Loucy (cell line): ENCODE measurements around the gene RGL3.

ENCODE experiments used
- H2AFZ ChIP-seq: fragments of 200-600 bp; sonication (generic); 2 replicates; pipeline ENCODE4 v1.6.0; 2016; ENCODE audit warnings: antibody characterized with exemption, mild to moderate bottlenecking, low read length, moderate library complexity
- H3F3A ChIP-seq: fragments of 200-600 bp; 2 replicates; pipeline ENCODE4 v1.6.0; 2016; ENCODE audit warnings: antibody characterized with exemption, low read depth, mild to moderate bottlenecking
- H3K27me3 ChIP-seq: fragments of 200-600 bp; sonication (generic); 2 replicates; pipeline ENCODE4 v1.6.1; 2014; ENCODE audit warnings: low read length, mild to moderate bottlenecking; ENCODE audit not compliant: insufficient read depth, poor library complexity, severe bottlenecking
- H3K36me3 ChIP-seq: fragments of 200-600 bp; sonication (generic); 2 replicates; pipeline ENCODE4 v1.6.1; 2016; ENCODE audit warnings: low read length; ENCODE audit not compliant: insufficient read depth
- H3K4me1 ChIP-seq: fragments of 200-600 bp; sonication (generic); 2 replicates; pipeline ENCODE4 v1.5.1; 2014; ENCODE audit warnings: low read length, mild to moderate bottlenecking; ENCODE audit not compliant: insufficient read depth, poor library complexity, severe bottlenecking
- H3K4me2 ChIP-seq: fragments of 200-600 bp; sonication (generic); 2 replicates; pipeline ENCODE4 v1.6.0; 2014; ENCODE audit warnings: antibody characterized with exemption, low read length, low read depth, mild to moderate bottlenecking; ENCODE audit not compliant: poor library complexity, severe bottlenecking
- H3K4me3 ChIP-seq: fragments of 200-600 bp; sonication (generic); 2 replicates; pipeline ENCODE4 v1.5.1; 2014; ENCODE audit warnings: low read length, mild to moderate bottlenecking, mixed read lengths; ENCODE audit not compliant: poor library complexity, severe bottlenecking
- H3K79me2 ChIP-seq: fragments of 200-600 bp; sonication (generic); 2 replicates; pipeline ENCODE4 v1.6.1; 2014; ENCODE audit warnings: low read length; ENCODE audit not compliant: insufficient read depth
- H3K9ac ChIP-seq: fragments of 200-600 bp; sonication (generic); 2 replicates; pipeline ENCODE4 v1.6.0; 2014; ENCODE audit warnings: mild to moderate bottlenecking, low read depth, low read length, moderate library complexity; ENCODE audit not compliant: poor library complexity, severe bottlenecking
- H3K9me2 ChIP-seq: fragments of 200-600 bp; sonication (generic); replicated peaks from 2 replicates; pipeline ENCODE4 v1.6.1; 2016; ENCODE audit warnings: low read depth, low read length, mixed read lengths
- H3K9me3 ChIP-seq: fragments of 200-600 bp; sonication (generic); 2 replicates; pipeline ENCODE4 v1.6.1; 2014; ENCODE audit warnings: mild to moderate bottlenecking, antibody characterized with exemption, low read length, low read depth; ENCODE audit not compliant: insufficient read depth
- H4K20me1 ChIP-seq: fragments of 200-600 bp; sonication (generic); 2 replicates; pipeline ENCODE4 v1.6.0; 2014; ENCODE audit warnings: antibody characterized with exemption, low read length, mild to moderate bottlenecking; ENCODE audit not compliant: insufficient read depth, poor library complexity, severe bottlenecking
- CTCF ChIP-seq: fragments of 200-600 bp; sonication (generic); conservative IDR thresholded peaks from 2 replicates; pipeline ENCODE4 v1.5.1; 2014; ENCODE audit warnings: mild to moderate bottlenecking, antibody characterized with exemption, low read length
- EZH2phosphoT487 ChIP-seq: fragments of 200-600 bp; IDR thresholded peaks from 2 replicates; pipeline ENCODE4 v1.6.1; 2018; ENCODE audit warnings: antibody characterized with exemption, mild to moderate bottlenecking, moderate library complexity, borderline replicate concordance

Gene RGL3

GRCh38 chr19:11423164-11423790, 4.2 kb upstream of the RGL3 start:
- no peak overlapping the region for H3K9ac ChIP-seq
- no peak overlapping the region for H3K4me2 ChIP-seq
- H3F3A ChIP-seq: no peaks in the 10 kb centered on the region
- H4K20me1 ChIP-seq: no peaks in the 10 kb centered on the region
- no peaks in the 10 kb centered on the region for H3K79me2 ChIP-seq
- TF ChIP-seq EZH2phosphoT487 (no peak), CTCF (no peak)
- no peaks in the 10 kb centered on the region for H3K36me3 ChIP-seq
- H2AFZ ChIP-seq: no peak overlapping the region
- H3K4me1 ChIP-seq: no peaks in the 10 kb centered on the region
- H3K9me2 ChIP-seq: no peaks in the 10 kb centered on the region
- H3K27me3 ChIP-seq: no peaks in the 10 kb centered on the region
- no peaks in the 10 kb centered on the region for H3K9me3 ChIP-seq
- H3K4me3 ChIP-seq: no peak overlapping the region

GRCh38 chr19:11422163-11423065, 3.3 kb upstream of the RGL3 start:
- Histone ChIP-seq H3K4me2 (no peak overlapping the region), H3K79me2 (no peaks in the 10 kb centered on the region), H3K4me3 (no peak overlapping the region), H3K36me3 (no peaks in the 10 kb centered on the region), H4K20me1 (no peaks in the 10 kb centered on the region), H3K27me3 (no peaks in the 10 kb centered on the region), H2AFZ (no peak overlapping the region), H3K4me1 (no peaks in the 10 kb centered on the region), H3K9me3 (no peaks in the 10 kb centered on the region), H3K9ac (no peak overlapping the region), H3K9me2 (no peaks in the 10 kb centered on the region), H3F3A (no peaks in the 10 kb centered on the region)
- TF ChIP-seq EZH2phosphoT487: no peak

GRCh38 chr19:11421371-11422098, 2.4 kb upstream of the RGL3 start:
- Histone ChIP-seq H3K9ac (no peak overlapping the region), H3K79me2 (no peaks in the 10 kb centered on the region), H3K9me2 (no peaks in the 10 kb centered on the region), H3K27me3 (no peaks in the 10 kb centered on the region), H3F3A (no peaks in the 10 kb centered on the region), H3K4me1 (no peaks in the 10 kb centered on the region), H3K9me3 (no peaks in the 10 kb centered on the region), H2AFZ (no peak overlapping the region), H3K36me3 (no peaks in the 10 kb centered on the region), H3K4me2 (no peak overlapping the region), H4K20me1 (no peaks in the 10 kb centered on the region), H3K4me3 (no peak overlapping the region)
- no peak for TF ChIP-seq CTCF
- no peak for TF ChIP-seq EZH2phosphoT487
